ENCODE measurements around the gene CLK2. TPM values are rescaled to one million over a fixed set of nuclear protein-coding genes. Genes with fewer than 3 reads are reported as not detected.

The CLK2 gene
- total RNA-seq (2016; rRNA removed; fragmentation: Illumina TruSeq; extraction: Trizol), result 10.1 and 20.1 TPM in 2 replicates
- total RNA-seq (2016; cell fraction: cytosol; rRNA removed; fragmentation: Illumina TruSeq; extraction: Trizol; ENCODE audit: low read depth), result 8.5 and 11.8 TPM in 2 replicates
- total RNA-seq (2016; cell fraction: insoluble cytoplasmic fraction; rRNA removed; fragmentation: Illumina TruSeq; extraction: Trizol), result 10.6 and 19.2 TPM in 2 replicates
- 9.3 and 12.0 TPM in 2 replicates for total RNA-seq (2016; cell fraction: membrane; rRNA removed; fragmentation: Illumina TruSeq; extraction: Trizol)
- total RNA-seq (2016; cell fraction: nucleus; rRNA removed; fragmentation: Illumina TruSeq; extraction: Trizol), result 23.9 and 32.6 TPM in 2 replicates
- 73.5 and 74.0 TPM in 2 replicates for polyA plus RNA-seq (2011; rRNA removed)
- 23.9 and 24.4 TPM in 2 replicates for polyA plus RNA-seq (2011; cell fraction: cytosol; rRNA removed)
- polyA plus RNA-seq (2011; cell fraction: nucleus; rRNA removed), result 317 and 392 TPM in 2 replicates
- polyA plus RNA-seq (2012), result 31.3 and 32.7 TPM in 2 replicates
- polyA plus RNA-seq (2016; cell fraction: cytosol; fragmentation: Illumina TruSeq; extraction: Trizol; ENCODE audit: low read depth), result 3.0 and 3.3 TPM in 2 replicates
- polyA plus RNA-seq (2016; cell fraction: insoluble cytoplasmic fraction; fragmentation: Illumina TruSeq; extraction: Trizol; ENCODE audit: low read depth), result 15.8 and 17.9 TPM in 2 replicates
- polyA plus RNA-seq (2016; cell fraction: membrane; fragmentation: Illumina TruSeq; extraction: Trizol; ENCODE audit: low read depth), result 7.6 TPM in 2 replicates
- polyA plus RNA-seq (2016; cell fraction: nucleus; fragmentation: Illumina TruSeq; extraction: Trizol; ENCODE audit: insufficient read depth, low read depth), result 110 and 120 TPM in 2 replicates
- polyA minus RNA-seq (2011; rRNA and poly(A)+ RNA removed; ENCODE audit: low replicate concordance), result 47.2 and 97.7 TPM in 2 replicates
- polyA minus RNA-seq (2011; cell fraction: cytosol; rRNA and poly(A)+ RNA removed), result 12.4 and 13.9 TPM in 2 replicates
- 94.1 and 94.6 TPM in 2 replicates for polyA minus RNA-seq (2011; cell fraction: nucleus; rRNA and poly(A)+ RNA removed)
- Bru-seq, nascent RNA, result percentile 86 among the genes with signal in this experiment
- BruChase-seq, experiment 1, labeled RNA remaining after a 6-hour chase, result percentile 92 among the genes with signal in this experiment
- BruChase-seq, experiment 2, labeled RNA remaining after a 2-hour chase, result percentile 91 among the genes with signal in this experiment
- long read RNA-seq, experiment 1, partial matches to known transcripts, result 1 of 2 reads
- long read RNA-seq, experiment 1, other reads (novel, unspliced or antisense), result 1 of 2 reads
- long read RNA-seq, experiment 2, transcript CLK2-202 (13 exons, 1,934 nt), result major isoform, 8 of 34 reads
- long read RNA-seq, experiment 2, partial matches to known transcripts, result 12 of 34 reads
- long read RNA-seq, experiment 2, other reads (novel, unspliced or antisense), result 8 of 34 reads

GRCh38 chr1:155273343-155274245, at the start of gene CLK2:
Gene CLK2 (minus strand): TSS chr1:155273504. CDS start chr1:155270977, 2,527 bp downstream.
- H2AFZ ChIP-seq (ENCODE audit: low read length), result peak within 1 kb of the TSS; percentile 71
- no peaks in the 10 kb centered on the region for H3K9me3 ChIP-seq (ENCODE audit: low read length)
- BruUV-seq (replicated peaks), result TSS peak; percentile 56
- peaks cover 53% of the 10 kb centered on the region for H3K4me1 ChIP-seq (ENCODE audit: insufficient read depth, low read length)
- peak within 1 kb of the TSS; percentile 77 for H3K9ac ChIP-seq (ENCODE audit: insufficient read depth, low read depth, low read length)
- peaks cover 11 to 22% of the 10 kb centered on the region in 2 experiments for H3K36me3 ChIP-seq (replicated peaks in 1 of 2; ENCODE audit: control insufficient read depth in 1 of 2, insufficient read depth in 2 of 2, low read length in 2 of 2)
- peaks cover 28% of the 10 kb centered on the region for H3K79me2 ChIP-seq (ENCODE audit: insufficient read depth, low read length)
- WGBS (ENCODE audit: low lambda C conversion rate), result 49% methylated on average over 24 of the region's 61 CpGs
- FAIRE-seq (peak; percentile 87), ATAC-seq (peak; percentile 85), DNase-seq (ENCODE audit: low spot score) (peak; percentile 93)
- POLR2A ChIA-PET, result interaction anchor here (0.7 to 3.3 kb wide), 25 partner anchors 11 to 714 kb away, joined by 3 to 69 read pairs (median 4); partner anchors contain the start of genes ENTREP3, FDPS, GON4L and PKLR
- H3K27ac ChIP-seq (ENCODE audit: extremely low read length, insufficient read depth, low read length), result peak within 1 kb of the TSS; percentile 82
- peak within 1 kb of the TSS; percentile 83 to 92 (median 84) for H3K4me3 ChIP-seq (replicated peaks in 1 of 3; ENCODE audit: insufficient read depth in 1 of 3, low read depth in 2 of 3, low read length in 3 of 3)
- H3K4me2 ChIP-seq (ENCODE audit: low read depth, low read length), result peak within 1 kb of the TSS; percentile 91
- H4K20me1 ChIP-seq (ENCODE audit: insufficient read depth, low read length), result no peaks in the 10 kb centered on the region
- intact Hi-C loops (cut with micrococcal nuclease; ENCODE audit: unreplicated experiment), result no loop called here
- CTCF ChIA-PET (ENCODE audit: low intra/inter-chr PET ratio, low total read pairs), result interaction anchor here (1.5 kb wide), 1 partner anchor 23 kb away, joined by 3 read pairs; no protein-coding TSS in a partner anchor
- H3K27me3 ChIP-seq (ENCODE audit: control insufficient read depth in 1 of 2, insufficient read depth in 2 of 2, low read length in 2 of 2), result no peaks in the 10 kb centered on the region; a peak in 2 of 5 replicates
- in situ Hi-C loops (cut with HindIII; ENCODE audit: extremely low pct_ligation_motif_present, low pct_unique_long_range_greater_than_20kb), result no loop called here
- TF ChIP-seq PHF20 (CRISPR knock-in tag; IDR thresholded peaks at IDR 0.05) (peak; percentile 80), ATF7-NPFF (CRISPR knock-in tag; IDR thresholded peaks at IDR 0.05; ENCODE audit: low read depth) (peak; percentile 40; the same call in 1 of the 2 replicates), HOXA3 (CRISPR knock-in tag; IDR thresholded peaks at IDR 0.05) (peak; percentile 89), ZNF235 (CRISPR knock-in tag; IDR thresholded peaks at IDR 0.05; ENCODE audit: borderline replicate concordance) (no peak), PPARG (CRISPR knock-in tag; conservative IDR thresholded peaks at IDR 0.05) (peak; percentile 46; the same call in 1 of the 2 replicates), TGIF2 (CRISPR knock-in tag; IDR thresholded peaks at IDR 0.05) (peak; percentile 81), TCF7 (IDR thresholded peaks at IDR 0.05; ENCODE audit: low read depth) (no peak), TFE3 (CRISPR knock-in tag; IDR thresholded peaks at IDR 0.05) (peak; percentile 78; the same call in 1 of the 2 replicates), KLF13 (CRISPR knock-in tag; IDR thresholded peaks at IDR 0.05) (no peak), ZNF570 (CRISPR knock-in tag; IDR thresholded peaks at IDR 0.05; ENCODE audit: borderline replicate concordance) (no peak), HDAC1 (CRISPR knock-in tag; IDR thresholded peaks at IDR 0.05) (peak; percentile 96), ZBTB42 (CRISPR knock-in tag; IDR thresholded peaks at IDR 0.05) (0 out of 2 replicates have a peak, but pooled peaks have one; percentile 6), ZNF709 (CRISPR knock-in tag; IDR thresholded peaks at IDR 0.05) (peak; percentile 87), PREB (CRISPR knock-in tag; IDR thresholded peaks at IDR 0.05) (no peak), SRY (CRISPR knock-in tag; IDR thresholded peaks at IDR 0.05) (peak; percentile 52; the same call in 1 of the 2 replicates)

All from HepG2 (cell line).